Muscle of back (tissue), 11 donors: ENCODE results near the gene MIB2. TPM values are rescaled to one million over a fixed set of nuclear protein-coding genes. Genes with fewer than 3 reads are reported as not detected.
A peak's percentile ranks its signal among the peaks of the same experiment; 100 is the strongest.
"Not testable (repeated sequence)": the region's sequence is repeated elsewhere in the genome, so short reads cannot be mapped to it uniquely, and the experiment has no call there.

Source experiments
- DNase-seq, 3 donors: peaks; one replicate each; pipeline versions ENCODE4 v3.0.0 to v3.0.0-alpha.2; 2013
- polyA plus RNA-seq, 10 donors: library from polyadenylated mRNA; unstranded; fragments of 120-200 nt; gene quantifications; one replicate each; pipeline ENCODE4 v1.2.1, GENCODE V29; 2013; ENCODE audit not compliant: insufficient read length in 10 of 10

Gene MIB2
- polyA plus RNA-seq, 10 donors, result 34.0 to 75.0 (median 57.5) TPM

GRCh38 chr1:1626207-1627141 is 11.2 kb downstream of the MIB2 start:
- peak in 1 of 3 donors; percentile 29 for DNase-seq

GRCh38 chr1:1627261-1627828 is 12.0 kb downstream of the MIB2 start:
- DNase-seq, result peak in 1 of 3 donors; percentile 42

GRCh38 chr1:1627829-1628753 is 12.8 kb downstream of the MIB2 start:
- peak in 1 of 3 donors; percentile 61 for DNase-seq

- peak in 1 of 3 donors; percentile 56 for DNase-seq
Observed at GRCh38 chr1:1628754-1629429, 13.6 kb downstream of the MIB2 start.

GRCh38 chr1:1629430-1630190 is 14.3 kb downstream of the MIB2 start:
- peak in 1 of 3 donors; percentile 51 for DNase-seq

GRCh38 chr1:1630191-1630964 is 15.1 kb downstream of the MIB2 start:
- DNase-seq, result peak; percentile 79 to 97 (median 93)

GRCh38 chr1:1630965-1631781 is 15.9 kb downstream of the MIB2 start:
- DNase-seq, result peak; percentile 62 to 96 (median 92)

- DNase-seq, result peak in 2 of 3 donors; percentile 23 to 83
Observed at GRCh38 chr1:1631782-1632420, 16.6 kb downstream of the MIB2 start, which contains the start of gene MMP23B. TSS of gene MMP23B (plus strand) at chr1:1632173. CDS start at chr1:1632219, 46 bp downstream.

GRCh38 chr1:1633409-1633808 is 18.1 kb downstream of the MIB2 start:
- DNase-seq, result not testable (repeated sequence)

- DNase-seq, result not testable (repeated sequence)
Observed at GRCh38 chr1:1634613-1635012, 19.3 kb downstream of the MIB2 start.

GRCh38 chr1:1636621-1637478 is 21.6 kb downstream of the MIB2 start:
- not testable (repeated sequence) for DNase-seq

GRCh38 chr1:1637479-1637875 is 22.2 kb downstream of the MIB2 start:
- not testable (repeated sequence) for DNase-seq

GRCh38 chr1:1638528-1638927 is 23.2 kb downstream of the MIB2 start:
- DNase-seq, result not testable (repeated sequence)

GRCh38 chr1:1639368-1639767 is 24.1 kb downstream of the MIB2 start:
- not testable (repeated sequence) for DNase-seq

- DNase-seq, result not testable (repeated sequence)
Observed at GRCh38 chr1:1640081-1640480, 24.8 kb downstream of the MIB2 start.

- not testable (repeated sequence) for DNase-seq
Observed at GRCh38 chr1:1640711-1641461, 25.6 kb downstream of the MIB2 start.
